ENCODE measurements around the gene LRRC3.

The LRRC3 gene

GRCh38 chr21:44425307-44425894 lies 29.9 kb upstream of the LRRC3 start:
- Histone ChIP-seq H3K4me1 (ENCODE audit: control insufficient read depth, insufficient read depth, low read length) (peaks cover 4% of the 10 kb centered on the region; the same call in 1 of the 2 replicates), H3K27me3 (ENCODE audit: control insufficient read depth, insufficient read depth, low read length) (no peaks in the 10 kb centered on the region), H3K9ac (ENCODE audit: low read length) (no peak overlapping the region), H3K4me3 (ENCODE audit: low read depth, low read length) (no peak overlapping the region), H3K36me3 (ENCODE audit: control insufficient read depth, insufficient read depth, low read length) (no peaks in the 10 kb centered on the region), H3K9me3 (ENCODE audit: control insufficient read depth, insufficient read depth, low read depth, low read length) (peaks cover 5% of the 10 kb centered on the region; the same call in 1 of the 2 replicates), H3K27ac (ENCODE audit: low read depth, low read length) (no peak overlapping the region)

GRCh38 chr21:44425895-44426662 lies 29.2 kb upstream of the LRRC3 start:
- H3K27me3 ChIP-seq (ENCODE audit: control insufficient read depth, insufficient read depth, low read length) = no peaks in the 10 kb centered on the region
- no peaks in the 10 kb centered on the region for H3K36me3 ChIP-seq (ENCODE audit: control insufficient read depth, insufficient read depth, low read length)
- no peak overlapping the region for H3K9ac ChIP-seq (ENCODE audit: low read length)
- peaks cover 5% of the 10 kb centered on the region; the same call in 1 of the 2 replicates for H3K9me3 ChIP-seq (ENCODE audit: control insufficient read depth, insufficient read depth, low read depth, low read length)
- H3K4me1 ChIP-seq (ENCODE audit: control insufficient read depth, insufficient read depth, low read length) = peaks cover 4% of the 10 kb centered on the region; the same call in 1 of the 2 replicates
- no peak overlapping the region for H3K4me3 ChIP-seq (ENCODE audit: low read depth, low read length)
- H3K27ac ChIP-seq (ENCODE audit: low read depth, low read length) = no peak overlapping the region

GRCh38 chr21:44426663-44427191 lies 28.6 kb upstream of the LRRC3 start:
- Histone ChIP-seq H3K27ac (ENCODE audit: low read depth, low read length) (no peak overlapping the region), H3K4me3 (ENCODE audit: low read depth, low read length) (no peak overlapping the region), H3K27me3 (ENCODE audit: control insufficient read depth, insufficient read depth, low read length) (no peaks in the 10 kb centered on the region)

GRCh38 chr21:44427241-44428120 lies 27.8 kb upstream of the LRRC3 start:
- Histone ChIP-seq H3K27me3 (ENCODE audit: control insufficient read depth, insufficient read depth, low read length) (no peaks in the 10 kb centered on the region), H3K27ac (ENCODE audit: low read depth, low read length) (no peak overlapping the region), H3K9ac (ENCODE audit: low read length) (no peak overlapping the region), H3K4me1 (ENCODE audit: control insufficient read depth, insufficient read depth, low read length) (peaks cover 4% of the 10 kb centered on the region; the same call in 1 of the 2 replicates), H3K9me3 (ENCODE audit: control insufficient read depth, insufficient read depth, low read depth, low read length) (peaks cover 5% of the 10 kb centered on the region; the same call in 1 of the 2 replicates), H3K36me3 (ENCODE audit: control insufficient read depth, insufficient read depth, low read length) (no peaks in the 10 kb centered on the region), H3K4me3 (ENCODE audit: low read depth, low read length) (no peak overlapping the region)

More at GRCh38 chr21:44426663-44427191, 28.6 kb upstream of the LRRC3 start:
- Histone ChIP-seq H3K9me3 (ENCODE audit: control insufficient read depth, insufficient read depth, low read depth, low read length) (peaks cover 5% of the 10 kb centered on the region; the same call in 1 of the 2 replicates), H3K9ac (ENCODE audit: low read length) (no peak overlapping the region), H3K4me1 (ENCODE audit: control insufficient read depth, insufficient read depth, low read length) (peaks cover 4% of the 10 kb centered on the region; the same call in 1 of the 2 replicates), H3K36me3 (ENCODE audit: control insufficient read depth, insufficient read depth, low read length) (no peaks in the 10 kb centered on the region)

- H3K9ac ChIP-seq (ENCODE audit: low read length) = no peak overlapping the region
- H3K4me3 ChIP-seq (ENCODE audit: low read depth, low read length) = no peak overlapping the region
- H3K36me3 ChIP-seq (ENCODE audit: control insufficient read depth, insufficient read depth, low read length) = no peaks in the 10 kb centered on the region
- peaks cover 5% of the 10 kb centered on the region; the same call in 1 of the 2 replicates for H3K9me3 ChIP-seq (ENCODE audit: control insufficient read depth, insufficient read depth, low read depth, low read length)
- H3K27me3 ChIP-seq (ENCODE audit: control insufficient read depth, insufficient read depth, low read length) = no peaks in the 10 kb centered on the region
- no peak overlapping the region for H3K27ac ChIP-seq (ENCODE audit: low read depth, low read length)
- peaks cover 4% of the 10 kb centered on the region; the same call in 1 of the 2 replicates for H3K4me1 ChIP-seq (ENCODE audit: control insufficient read depth, insufficient read depth, low read length)
Observed at GRCh38 chr21:44428281-44428960, 26.9 kb upstream of the LRRC3 start.

GRCh38 chr21:44429894-44430293 lies 25.4 kb upstream of the LRRC3 start:
- no peak overlapping the region for H3K4me3 ChIP-seq (ENCODE audit: low read depth, low read length)
- no peak overlapping the region for H3K27ac ChIP-seq (ENCODE audit: low read depth, low read length)
- H3K9ac ChIP-seq (ENCODE audit: low read length) = no peak overlapping the region
- H3K9me3 ChIP-seq (ENCODE audit: control insufficient read depth, insufficient read depth, low read depth, low read length) = peaks cover 5% of the 10 kb centered on the region; the same call in 1 of the 2 replicates
- no peaks in the 10 kb centered on the region for H3K27me3 ChIP-seq (ENCODE audit: control insufficient read depth, insufficient read depth, low read length)
- peaks cover 4% of the 10 kb centered on the region; the same call in 1 of the 2 replicates for H3K4me1 ChIP-seq (ENCODE audit: control insufficient read depth, insufficient read depth, low read length)
- H3K36me3 ChIP-seq (ENCODE audit: control insufficient read depth, insufficient read depth, low read length) = no peaks in the 10 kb centered on the region

GRCh38 chr21:44431300-44431699 lies 24.0 kb upstream of the LRRC3 start:
- H3K9me3 ChIP-seq (ENCODE audit: control insufficient read depth, insufficient read depth, low read depth, low read length) = peaks cover 5% of the 10 kb centered on the region; the same call in 1 of the 2 replicates
- H3K9ac ChIP-seq (ENCODE audit: low read length) = no peak overlapping the region
- H3K4me3 ChIP-seq (ENCODE audit: low read depth, low read length) = no peak overlapping the region

GRCh38 chr21:44432841-44433790 lies 22.2 kb upstream of the LRRC3 start:
- no peaks in the 10 kb centered on the region for H3K27me3 ChIP-seq (ENCODE audit: control insufficient read depth, insufficient read depth, low read length)
- 0 out of 2 replicates have a peak, but pooled peaks cover under 1% of the 10 kb centered on the region for H3K4me1 ChIP-seq (ENCODE audit: control insufficient read depth, insufficient read depth, low read length)
- H3K9me3 ChIP-seq (ENCODE audit: control insufficient read depth, insufficient read depth, low read depth, low read length) = peaks cover 5% of the 10 kb centered on the region; the same call in 1 of the 2 replicates
- H3K9ac ChIP-seq (ENCODE audit: low read length) = no peak overlapping the region
- H3K27ac ChIP-seq (ENCODE audit: low read depth, low read length) = no peak overlapping the region
- H3K4me3 ChIP-seq (ENCODE audit: low read depth, low read length) = no peak overlapping the region
- H3K36me3 ChIP-seq (ENCODE audit: control insufficient read depth, insufficient read depth, low read length) = no peaks in the 10 kb centered on the region

More at GRCh38 chr21:44431300-44431699, 24.0 kb upstream of the LRRC3 start:
- peaks cover 4% of the 10 kb centered on the region; the same call in 1 of the 2 replicates for H3K4me1 ChIP-seq (ENCODE audit: control insufficient read depth, insufficient read depth, low read length)
- H3K27ac ChIP-seq (ENCODE audit: low read depth, low read length) = no peak overlapping the region
- no peaks in the 10 kb centered on the region for H3K36me3 ChIP-seq (ENCODE audit: control insufficient read depth, insufficient read depth, low read length)
- H3K27me3 ChIP-seq (ENCODE audit: control insufficient read depth, insufficient read depth, low read length) = no peaks in the 10 kb centered on the region

GRCh38 chr21:44433791-44434567 lies 21.3 kb upstream of the LRRC3 start:
- Histone ChIP-seq H3K9me3 (ENCODE audit: control insufficient read depth, insufficient read depth, low read depth, low read length) (peaks cover 5% of the 10 kb centered on the region; the same call in 1 of the 2 replicates), H3K4me1 (ENCODE audit: control insufficient read depth, insufficient read depth, low read length) (no peaks in the 10 kb centered on the region), H3K27me3 (ENCODE audit: control insufficient read depth, insufficient read depth, low read length) (no peaks in the 10 kb centered on the region), H3K36me3 (ENCODE audit: control insufficient read depth, insufficient read depth, low read length) (no peaks in the 10 kb centered on the region), H3K27ac (ENCODE audit: low read depth, low read length) (no peak overlapping the region), H3K9ac (ENCODE audit: low read length) (no peak overlapping the region), H3K4me3 (ENCODE audit: low read depth, low read length) (no peak overlapping the region)
